HEK293T (cell line): Measurements from ENCODE around the gene PXT1.

Experiments used
- CTBP1 ChIP-seq: fragments of 450-650 bp; IDR thresholded peaks from 2 replicates; pipeline ENCODE4 v1.6.1; 2016; ENCODE audit warnings: borderline replicate concordance
- ELF4 ChIP-seq: fragments of 450-650 bp; IDR thresholded peaks from 2 replicates; pipeline ENCODE4 v1.6.1; 2017; ENCODE audit warnings: antibody characterized with exemption
- FOXM1 ChIP-seq: fragments of 450-650 bp; IDR thresholded peaks from 2 replicates; pipeline ENCODE4 v1.6.1; 2017; ENCODE audit warnings: mild to moderate bottlenecking, borderline replicate concordance
- HDGF ChIP-seq: fragments of 450-650 bp; IDR thresholded peaks from 2 replicates; pipeline ENCODE4 v1.6.1; 2017; ENCODE audit warnings: antibody characterized with exemption, borderline replicate concordance
- NFRKB ChIP-seq: fragments of 450-650 bp; IDR thresholded peaks from 2 replicates; pipeline ENCODE4 v1.6.1; 2016; ENCODE audit warnings: mild to moderate bottlenecking, moderate library complexity
- PKNOX1 ChIP-seq: fragments of 450-650 bp; IDR thresholded peaks from 2 replicates; pipeline ENCODE4 v1.6.1; 2016
- SP1 ChIP-seq: fragments of 450-650 bp; IDR thresholded peaks from 2 replicates; pipeline ENCODE4 v1.6.1; 2017
- SUZ12 ChIP-seq: fragments of 450-650 bp; IDR thresholded peaks from 2 replicates; pipeline ENCODE4 v1.6.1; 2016; ENCODE audit warnings: mild to moderate bottlenecking

- TF ChIP-seq CTBP1 (no peak), SUZ12 (no peak), FOXM1 (no peak), NFRKB (no peak), PKNOX1 (no peak), HDGF (no peak), SP1 (no peak), ELF4 (no peak)
Observed at GRCh38 chr6:36428911-36429310, 13.7 kb downstream of the PXT1 start.
